GM06990 (cell line): ENCODE measurements around the gene MIGA1.
"Not testable (repeated sequence)": the region's sequence is repeated elsewhere in the genome, so short reads cannot be mapped to it uniquely, and the experiment has no call there.

Experiments used
- DNase-seq: peaks from one replicate; pipeline ENCODE4 v3.0.0-alpha.2; 2011; ENCODE audit not compliant: insufficient read length; ENCODE audit errors: extremely low read depth
- H3K27me3 ChIP-seq: replicated peaks from 2 replicates; pipeline ENCODE4 v1.6.0; 2011; ENCODE audit warnings: low read length; ENCODE audit not compliant: control insufficient read depth, insufficient read depth
- H3K36me3 ChIP-seq: 2 replicates; pipeline ENCODE4 v1.5.1; 2011; ENCODE audit warnings: low read length; ENCODE audit not compliant: control insufficient read depth, insufficient read depth
- H3K4me3 ChIP-seq: replicated peaks from 2 replicates; pipeline ENCODE4 v1.5.1; 2011; ENCODE audit warnings: low read depth, mild to moderate bottlenecking, control low read depth, low read length
- CTCF ChIP-seq: IDR thresholded peaks from 2 replicates; pipeline ENCODE4 v1.5.1; 2011; ENCODE audit warnings: low read length, control low read depth, mild to moderate bottlenecking, inconsistent platforms; ENCODE audit not compliant: insufficient read depth, poor library complexity, severe bottlenecking

Gene MIGA1

GRCh38 chr1:77744576-77744975, 34.9 kb upstream of the MIGA1 start:
- TF ChIP-seq CTCF, result no peak
- Histone ChIP-seq H3K36me3 (no peaks in the 10 kb centered on the region), H3K27me3 (no peaks in the 10 kb centered on the region), H3K4me3 (no peak overlapping the region)
- no peak for DNase-seq

- DNase-seq, H3K4me3 ChIP-seq, H3K36me3 ChIP-seq, H3K27me3 ChIP-seq: not testable (repeated sequence)
Measured at GRCh38 chr1:77749489-77749888, 30.0 kb upstream of the MIGA1 start.

- Histone ChIP-seq H3K4me3 (no peak overlapping the region), H3K36me3 (no peaks in the 10 kb centered on the region), H3K27me3 (no peaks in the 10 kb centered on the region)
- no peak for TF ChIP-seq CTCF
- DNase-seq, result no peak
Measured at GRCh38 chr1:77756052-77756754, 23.2 kb upstream of the MIGA1 start.

- no peak overlapping the region for H3K4me3 ChIP-seq
- H3K27me3 ChIP-seq, result no peaks in the 10 kb centered on the region
- no peaks in the 10 kb centered on the region for H3K36me3 ChIP-seq
- TF ChIP-seq CTCF, result no peak
- no peak for DNase-seq
Measured at GRCh38 chr1:77757066-77757584, 22.3 kb upstream of the MIGA1 start.

GRCh38 chr1:77757603-77758002, 21.8 kb upstream of the MIGA1 start:
- Histone ChIP-seq H3K36me3 (no peaks in the 10 kb centered on the region), H3K4me3 (no peak overlapping the region), H3K27me3 (no peaks in the 10 kb centered on the region)
- no peak for DNase-seq
- TF ChIP-seq CTCF, result no peak

- TF ChIP-seq CTCF, result no peak
- no peaks in the 10 kb centered on the region for H3K36me3 ChIP-seq
- peak within 1 kb of the TSS; percentile 93 for H3K4me3 ChIP-seq
- DNase-seq, result peak; percentile 93
- H3K27me3 ChIP-seq, result no peaks in the 10 kb centered on the region
Measured at GRCh38 chr1:77759071-77760028, 20.1 kb upstream of the MIGA1 start, which contains the start of gene USP33. Gene USP33, minus strand, starts transcription at chr1:77759852. Its CDS starts 18,155 bp downstream, at chr1:77741697.
